Measurements from ENCODE around the gene ALDH7A1.
"Not testable (repeated sequence)": the region's sequence is repeated elsewhere in the genome, so short reads cannot be mapped to it uniquely, and the experiment has no call there.

ALDH7A1 gene

GRCh38 chr5:126523818-126524510, 71.1 kb downstream of the ALDH7A1 start:
- DNase-seq (ENCODE audit: low read depth), result no peak
- no peak for TF ChIP-seq CTCF (conservative IDR thresholded peaks at IDR 0.05; ENCODE audit: low read length)
- H3K4me3 ChIP-seq (ENCODE audit: low read length), result no peak overlapping the region

GRCh38 chr5:126521130-126521529, 73.9 kb downstream of the ALDH7A1 start:
- DNase-seq (ENCODE audit: low read depth), result no peak
- no peak for TF ChIP-seq CTCF (conservative IDR thresholded peaks at IDR 0.05; ENCODE audit: low read length)
- H3K4me3 ChIP-seq (ENCODE audit: low read length), result no peak overlapping the region

GRCh38 chr5:126520593-126520953, 74.4 kb downstream of the ALDH7A1 start:
- no peak for TF ChIP-seq CTCF (conservative IDR thresholded peaks at IDR 0.05; ENCODE audit: low read length)
- no peak overlapping the region for H3K4me3 ChIP-seq (ENCODE audit: low read length)
- DNase-seq (ENCODE audit: low read depth), result no peak

GRCh38 chr5:126519637-126520592, 75.1 kb downstream of the ALDH7A1 start:
- peak; percentile 36 for DNase-seq (ENCODE audit: low read depth)
- TF ChIP-seq CTCF (conservative IDR thresholded peaks at IDR 0.05; ENCODE audit: low read length), result no peak
- peak overlapping the region; percentile 26 for H3K4me3 ChIP-seq (ENCODE audit: low read length)

GRCh38 chr5:126519223-126519622, 75.8 kb downstream of the ALDH7A1 start:
- H3K4me3 ChIP-seq (ENCODE audit: low read length), result not testable (repeated sequence)
- DNase-seq (ENCODE audit: low read depth), result peak; percentile 53

- DNase-seq (ENCODE audit: low read depth), result no peak
- no peak overlapping the region for H3K4me3 ChIP-seq (ENCODE audit: low read length)
- no peak for TF ChIP-seq CTCF (conservative IDR thresholded peaks at IDR 0.05; ENCODE audit: low read length)
These were observed 78.2 kb downstream of the ALDH7A1 start for GRCh38 chr5:126516852-126517251.

- DNase-seq (ENCODE audit: low read depth), result peak; percentile 50
- TF ChIP-seq CTCF (conservative IDR thresholded peaks at IDR 0.05; ENCODE audit: low read length), result no peak
- H3K4me3 ChIP-seq (ENCODE audit: low read length), result no peak overlapping the region
These were observed 78.9 kb downstream of the ALDH7A1 start for GRCh38 chr5:126516133-126516532.

Measured in AG10803 (cell line).